Cardiac muscle cell (in vitro differentiated cells and primary cell): Measurements from ENCODE around the gene UBE2D2. TPM values are rescaled to one million over a fixed set of nuclear protein-coding genes. Genes with fewer than 3 reads are reported as not detected.

Experiments used
- DNase-seq, 2 donors: peaks; one replicate each; pipeline versions ENCODE4 v3.0.0 to v3.0.0-alpha.2; 2010 to 2017; ENCODE audit warnings: low read depth in 1 of 2, low spot score in 1 of 2
- H3K27ac ChIP-seq: fragments of 200-600 bp; sonication (generic); 2 replicates; pipeline ENCODE4 v1.5.1; 2016
- H3K27me3 ChIP-seq: fragments of 200-600 bp; sonication (generic); 2 replicates; pipeline ENCODE4 v1.6.0; 2016; ENCODE audit warnings: control low read depth
- H3K36me3 ChIP-seq: fragments of 200-600 bp; sonication (generic); 2 replicates; pipeline ENCODE4 v1.5.1; 2016; ENCODE audit warnings: control low read depth
- H3K4me1 ChIP-seq: fragments of 200-600 bp; sonication (generic); 2 replicates; pipeline ENCODE4 v1.8.1; 2017; ENCODE audit warnings: low read depth, mild to moderate bottlenecking, mixed run types
- H3K4me3 ChIP-seq: fragments of 200-600 bp; sonication (generic); 2 replicates; pipeline ENCODE4 v1.5.1; 2016; ENCODE audit warnings: mild to moderate bottlenecking
- H3K9me3 ChIP-seq: fragments of 200-600 bp; sonication (generic); 2 replicates; pipeline ENCODE4 v1.5.1; 2017; ENCODE audit warnings: low read depth, mild to moderate bottlenecking, control low read depth
- CTCF ChIP-seq: IDR thresholded peaks from 2 replicates; pipeline ENCODE4 v1.5.1; 2012; ENCODE audit warnings: low read depth, mild to moderate bottlenecking, low read length
- polyA plus RNA-seq: library from polyadenylated mRNA; unstranded; fragments of >200 nt; fragmentation: Nextera tagmentation; extraction: Ambion mirVana; gene quantifications from 2 replicates; pipeline ENCODE4 v1.2.1, GENCODE V29; 2016
- total RNA-seq: library from RNA; depleted of rRNA; stranded (reverse); fragments of >200 nt; gene quantifications from 2 replicates; pipeline ENCODE4 v1.2.3, GENCODE V29; 2016

UBE2D2 gene
- total and polyA plus RNA-seq, 2 experiments from 2014 or later: 236 to 338 TPM

- no peak for DNase-seq
- Histone ChIP-seq H3K4me3 (no peak overlapping the region), H3K27ac (no peak overlapping the region), H3K27me3 (no peaks in the 10 kb centered on the region), H3K9me3 (no peaks in the 10 kb centered on the region), H3K36me3 (no peaks in the 10 kb centered on the region), H3K4me1 (peaks cover 18% of the 10 kb centered on the region)
- TF ChIP-seq CTCF: no peak
Observed at GRCh38 chr5:139646912-139647505, 85.9 kb downstream of the UBE2D2 start.

- Histone ChIP-seq H3K4me1 (peaks cover 25% of the 10 kb centered on the region), H3K4me3 (peak overlapping the region; percentile 75), H3K27me3 (no peaks in the 10 kb centered on the region), H3K9me3 (no peaks in the 10 kb centered on the region), H3K27ac (no peak overlapping the region), H3K36me3 (no peaks in the 10 kb centered on the region)
- no peak for DNase-seq
- no peak for TF ChIP-seq CTCF
Observed at GRCh38 chr5:139647506-139648204, 86.5 kb downstream of the UBE2D2 start.

GRCh38 chr5:139648205-139649081 is 87.3 kb downstream of the UBE2D2 start, which contains the start of gene CXXC5:
Gene CXXC5 (plus strand): TSS chr5:139648349. CDS start chr5:139680524, 32,175 bp downstream.
- peak; percentile 92 for DNase-seq
- Histone ChIP-seq H3K27ac (peak within 1 kb of the TSS; percentile 99), H3K27me3 (no peaks in the 10 kb centered on the region), H3K4me1 (peaks cover 29% of the 10 kb centered on the region), H3K9me3 (no peaks in the 10 kb centered on the region), H3K4me3 (peak within 1 kb of the TSS; percentile 75), H3K36me3 (no peaks in the 10 kb centered on the region)
- no peak for TF ChIP-seq CTCF

GRCh38 chr5:139649082-139649991 is 88.2 kb downstream of the UBE2D2 start:
- Histone ChIP-seq H3K4me3 (peak overlapping the region; percentile 75), H3K27me3 (no peaks in the 10 kb centered on the region), H3K36me3 (no peaks in the 10 kb centered on the region), H3K27ac (peak overlapping the region; percentile 99), H3K9me3 (no peaks in the 10 kb centered on the region), H3K4me1 (peaks cover 36% of the 10 kb centered on the region)
- peak in 1 of 2 donors; percentile 52 for DNase-seq
- no peak for TF ChIP-seq CTCF
